Coronary artery (tissue), 2 donors: Measurements from ENCODE around the gene PCDH15.

Experiments
- DNase-seq: peaks from one replicate; pipeline ENCODE4 v3.0.0-alpha.2; 2017; ENCODE audit warnings: low spot score
- H3K27ac ChIP-seq, 2 donors: fragments of 200-600 bp; sonication (generic); one replicate each; pipeline ENCODE4 v1.5.1; 2016 to 2019
- H3K4me3 ChIP-seq: fragments of 200-600 bp; sonication (generic); 2 replicates; pipeline ENCODE4 v1.5.1; 2016; ENCODE audit warnings: mild to moderate bottlenecking, moderate library complexity
- CTCF ChIP-seq: fragments of 200-600 bp; sonication (generic); IDR thresholded peaks from one replicate; pipeline ENCODE4 v1.5.1; 2019; ENCODE audit warnings: antibody characterized with exemption

Gene PCDH15

DNA sequence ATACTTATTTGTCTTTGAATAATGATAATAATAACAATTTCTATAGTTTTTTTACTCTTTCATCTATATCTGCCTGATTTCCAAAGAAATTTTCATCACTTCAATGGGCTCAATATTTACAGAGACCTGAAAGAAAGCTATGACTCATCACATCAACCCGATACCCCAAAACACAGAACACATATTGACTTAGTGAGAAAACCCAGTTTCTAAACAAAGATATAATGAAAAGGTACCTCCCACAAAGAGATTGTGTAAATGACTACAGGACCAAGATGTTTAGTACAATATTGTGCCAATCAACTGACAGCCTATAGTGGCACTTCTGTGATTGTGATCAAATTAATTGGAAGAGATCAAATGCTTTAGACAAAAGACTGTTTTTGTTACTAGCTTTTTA lies 133.9 kb downstream of the PCDH15 start:
- no peak overlapping the region for H3K4me3 ChIP-seq
- no peak for TF ChIP-seq CTCF
- DNase-seq, result no peak
- no peak overlapping the region for H3K27ac ChIP-seq

- Histone ChIP-seq H3K4me3 (no peak overlapping the region), H3K27ac (no peak overlapping the region)
- no peak for TF ChIP-seq CTCF
- no peak for DNase-seq
These were observed 134.8 kb downstream of the PCDH15 start for GRCh38 chr10:54666192-54666591.

DNA sequence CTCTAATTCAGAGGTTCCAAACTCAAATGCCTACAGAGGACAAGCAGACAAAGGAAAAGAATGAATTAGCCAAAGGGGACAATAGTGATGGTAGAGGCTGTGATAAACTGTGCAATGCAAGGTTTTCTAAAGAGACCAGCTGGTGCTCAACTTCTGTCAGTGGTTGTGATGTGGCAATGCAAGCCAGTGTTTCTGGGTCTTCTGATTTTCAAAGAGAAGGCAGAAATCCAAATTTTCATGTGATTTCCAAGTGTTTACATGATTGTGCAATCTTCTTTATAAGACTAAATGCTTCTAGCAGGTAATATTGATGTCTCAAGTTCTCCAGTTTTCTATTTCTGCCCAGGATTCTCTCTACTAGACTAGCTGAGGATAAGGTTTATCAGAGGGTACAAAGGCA lies 135.9 kb downstream of the PCDH15 start:
- TF ChIP-seq CTCF, result no peak
- no peak for DNase-seq
- H3K27ac ChIP-seq, result no peak overlapping the region
- no peak overlapping the region for H3K4me3 ChIP-seq

GRCh38 chr10:54660397-54660796 lies 140.6 kb downstream of the PCDH15 start:
- DNase-seq, result no peak
- Histone ChIP-seq H3K27ac (no peak overlapping the region), H3K4me3 (no peak overlapping the region)
- TF ChIP-seq CTCF, result no peak

GRCh38 chr10:54656643-54657042 lies 144.4 kb downstream of the PCDH15 start:
- no peak for TF ChIP-seq CTCF
- H3K4me3 ChIP-seq, result no peak overlapping the region
- no peak for DNase-seq
- no peak overlapping the region for H3K27ac ChIP-seq

GRCh38 chr10:54653518-54653917 lies 147.5 kb downstream of the PCDH15 start:
- Histone ChIP-seq H3K4me3 (no peak overlapping the region), H3K27ac (no peak overlapping the region)
- TF ChIP-seq CTCF, result no peak
- DNase-seq, result no peak

DNA sequence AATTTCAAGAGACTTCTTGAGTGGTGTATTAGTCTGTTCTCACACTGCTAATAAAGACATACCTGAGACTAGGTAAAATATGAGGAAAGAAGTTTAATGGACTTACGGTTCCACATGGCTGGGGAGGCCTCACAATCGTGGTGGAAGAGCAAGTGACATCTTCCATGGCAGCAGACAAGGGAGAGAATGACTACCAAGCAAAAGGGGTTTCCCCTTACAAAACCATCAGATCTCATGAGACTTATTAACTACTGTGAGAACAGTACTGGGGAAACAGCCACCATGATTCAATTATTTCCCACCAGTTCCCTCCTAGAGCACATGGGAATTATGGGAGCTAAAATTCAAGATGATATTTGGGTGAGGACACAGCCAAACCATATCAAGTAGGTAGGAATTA lies 150.5 kb downstream of the PCDH15 start:
- H3K4me3 ChIP-seq, result no peak overlapping the region
- no peak overlapping the region for H3K27ac ChIP-seq
- no peak for DNase-seq
- no peak for TF ChIP-seq CTCF
